SK-N-SH treated with all-trans-retinoic acid at 6 μM for 48 hours (cell line): ENCODE results near the gene SCD5.

Experiments
- ATAC-seq: fragments of 200-7000 bp; cut with Tn5 transposase; 3 replicates; pipeline ENCODE4 v1.9.1; 2020; ENCODE audit warnings: mild to moderate bottlenecking, moderate library complexity
- BACH2 ChIP-seq: fragments of 250-450 bp; sonication (Bioruptor Pico); IDR thresholded peaks from 2 replicates; pipeline ENCODE4 v1.9.0; 2021; ENCODE audit warnings: mild to moderate bottlenecking, borderline replicate concordance
- CSDC2 ChIP-seq: fragments of 250-450 bp; sonication (Bioruptor Pico); IDR thresholded peaks from 2 replicates; pipeline ENCODE4 v1.5.0; 2020; ENCODE audit warnings: mild to moderate bottlenecking, moderate library complexity
- ESRRG ChIP-seq: fragments of 250-450 bp; sonication (Bioruptor Pico); IDR thresholded peaks from 2 replicates; pipeline ENCODE4 v1.6.1; 2021; ENCODE audit warnings: mild to moderate bottlenecking
- GLIS3 ChIP-seq: fragments of 250-450 bp; sonication (Bioruptor Pico); IDR thresholded peaks from 2 replicates; pipeline ENCODE4 v1.5.0; 2020; ENCODE audit warnings: mild to moderate bottlenecking, moderate library complexity
- ISL1 ChIP-seq: fragments of 250-450 bp; sonication (Bioruptor Pico); IDR thresholded peaks from 2 replicates; pipeline ENCODE4 v2.1.2; 2022; ENCODE audit warnings: mild to moderate bottlenecking, moderate library complexity
- OSR1 ChIP-seq: fragments of 250-450 bp; sonication (Bioruptor Pico); IDR thresholded peaks from 2 replicates; pipeline ENCODE4 v1.8.0; 2022; ENCODE audit warnings: moderate library complexity, mild to moderate bottlenecking, inconsistent platforms
- PPARA ChIP-seq: fragments of 250-450 bp; sonication (Bioruptor Pico); IDR thresholded peaks from 2 replicates; pipeline ENCODE4 v1.5.0; 2020; ENCODE audit warnings: mild to moderate bottlenecking, borderline replicate concordance
- RARB ChIP-seq: fragments of 250-450 bp; sonication (Bioruptor Pico); IDR thresholded peaks from 2 replicates; pipeline ENCODE4 v1.8.0; 2021; ENCODE audit warnings: mild to moderate bottlenecking, moderate library complexity
- SNAI2 ChIP-seq: fragments of 250-450 bp; sonication (Bioruptor Pico); IDR thresholded peaks from 2 replicates; pipeline ENCODE4 v1.5.0; 2020; ENCODE audit warnings: mild to moderate bottlenecking, moderate library complexity
- TCF4 ChIP-seq: fragments of 250-450 bp; sonication (Bioruptor Pico); IDR thresholded peaks from 2 replicates; pipeline ENCODE4 v1.8.0; 2021; ENCODE audit warnings: mild to moderate bottlenecking, moderate library complexity, borderline replicate concordance
- TOX ChIP-seq: fragments of 250-450 bp; sonication (Bioruptor Pico); IDR thresholded peaks from 2 replicates; pipeline ENCODE4 v1.8.0; 2021; ENCODE audit warnings: mild to moderate bottlenecking, moderate library complexity, borderline replicate concordance
- ZFP3 ChIP-seq: fragments of 250-450 bp; sonication (Bioruptor Pico); IDR thresholded peaks from 2 replicates; pipeline ENCODE4 v1.5.0; 2020; ENCODE audit warnings: mild to moderate bottlenecking, moderate library complexity
- ZNF565 ChIP-seq: fragments of 450-650 bp; formaldehyde crosslinking; conservative IDR thresholded peaks from 2 replicates; pipeline ENCODE4 v1.5.0; 2020; ENCODE audit warnings: low read depth, mild to moderate bottlenecking, moderate library complexity
- ZNF70 ChIP-seq: fragments of 450-650 bp; formaldehyde crosslinking; IDR thresholded peaks from 2 replicates; pipeline ENCODE4 v1.5.0; 2020; ENCODE audit warnings: mild to moderate bottlenecking, moderate library complexity
- ZNF8 ChIP-seq: fragments of 450-650 bp; formaldehyde crosslinking; IDR thresholded peaks from 2 replicates; pipeline ENCODE4 v1.5.0; 2020; ENCODE audit warnings: mild to moderate bottlenecking, moderate library complexity
- TF ChIP-seq, protein P1 (sequence below): fragments of 250-450 bp; sonication (Bioruptor Pico); IDR thresholded peaks from 2 replicates; pipeline ENCODE4 v1.8.0; 2020; ENCODE audit warnings: mild to moderate bottlenecking, moderate library complexity, borderline replicate concordance
- TF ChIP-seq, protein P2 (sequence below): fragments of 250-450 bp; sonication (Bioruptor Pico); IDR thresholded peaks from 2 replicates; pipeline ENCODE4 v1.5.1; 2021; ENCODE audit warnings: mild to moderate bottlenecking, moderate library complexity
- TF ChIP-seq, protein P3 (sequence below): fragments of 250-450 bp; sonication (Bioruptor Pico); IDR thresholded peaks from 2 replicates; pipeline ENCODE4 v1.5.1; 2020; ENCODE audit warnings: low read depth, mild to moderate bottlenecking, moderate library complexity
- TF ChIP-seq, protein P4 (sequence below): fragments of 250-450 bp; sonication (Bioruptor Pico); IDR thresholded peaks from 2 replicates; pipeline ENCODE4 v1.8.0; 2021; ENCODE audit warnings: low read depth, mild to moderate bottlenecking, moderate library complexity, borderline replicate concordance
- TF ChIP-seq, protein P5 (sequence below): fragments of 250-450 bp; sonication (Bioruptor Pico); IDR thresholded peaks from 2 replicates; pipeline ENCODE4 v1.5.0; 2020; ENCODE audit warnings: mild to moderate bottlenecking, moderate library complexity

The SCD5 gene

DNA sequence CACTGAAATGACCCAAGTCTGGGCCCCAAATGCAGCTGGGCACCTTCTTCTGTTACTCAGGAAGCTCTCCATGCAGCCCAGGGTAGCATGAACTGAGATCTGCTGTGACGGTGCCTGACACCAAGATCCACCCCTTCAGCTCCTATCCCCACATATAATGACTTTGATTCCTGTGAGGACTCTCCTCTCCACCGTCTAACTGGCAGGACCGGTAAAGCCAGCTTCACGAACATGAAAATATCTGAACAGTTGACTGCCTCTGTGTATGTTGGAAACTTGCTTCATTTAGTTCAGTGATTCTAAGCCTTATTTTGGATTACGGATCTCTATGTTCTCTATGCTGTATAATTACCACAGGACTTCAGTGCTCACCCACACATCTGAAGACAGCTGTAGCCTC is 121.3 kb downstream of the SCD5 start:
- ATAC-seq = no peak

DNA sequence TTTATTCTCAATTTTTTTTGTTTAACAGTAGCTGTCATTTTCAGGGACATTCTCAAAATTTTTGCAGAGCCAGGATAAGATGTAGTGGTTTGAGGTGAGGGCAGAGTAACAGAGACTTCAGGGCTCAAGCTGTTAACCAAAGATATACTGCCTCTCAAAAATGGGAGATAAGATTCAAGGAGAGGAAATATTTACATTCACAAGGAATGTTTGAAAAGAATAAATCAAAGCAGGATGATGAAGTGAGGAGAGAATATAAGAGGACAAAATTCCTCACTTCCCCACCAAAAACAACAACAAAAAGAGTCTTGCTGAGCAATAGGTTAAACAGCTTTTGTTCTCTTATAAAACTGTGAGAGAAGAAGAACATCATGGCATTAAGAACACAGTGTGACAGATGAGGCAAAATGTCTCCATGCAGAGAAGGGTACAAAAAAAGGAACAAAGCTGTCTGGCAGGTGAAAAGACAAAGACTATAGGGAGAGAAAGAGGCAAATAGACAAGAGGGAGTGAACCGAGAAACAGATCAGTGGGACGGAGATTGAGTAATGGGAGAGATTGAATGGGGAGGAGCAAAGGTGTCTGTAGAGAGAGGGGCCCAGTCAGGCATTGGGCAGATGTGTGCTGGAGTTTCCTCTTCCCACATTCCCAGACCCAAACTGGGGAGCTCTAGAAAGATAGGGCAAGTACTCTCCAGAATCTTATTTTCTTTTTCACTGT is 130.7 kb downstream of the SCD5 start:
- no peak for ATAC-seq
- TF ChIP-seq ZNF565 (CRISPR knock-in tag) (no peak), ESRRG (CRISPR knock-in tag) (no peak), CSDC2 (CRISPR knock-in tag) (no peak), PPARA (CRISPR knock-in tag) (no peak), GLIS3 (CRISPR knock-in tag) (no peak), SNAI2 (no peak), ZNF8 (CRISPR knock-in tag) (no peak), ZFP3 (CRISPR knock-in tag) (no peak)
- TF ChIP-seq, protein P1, sequence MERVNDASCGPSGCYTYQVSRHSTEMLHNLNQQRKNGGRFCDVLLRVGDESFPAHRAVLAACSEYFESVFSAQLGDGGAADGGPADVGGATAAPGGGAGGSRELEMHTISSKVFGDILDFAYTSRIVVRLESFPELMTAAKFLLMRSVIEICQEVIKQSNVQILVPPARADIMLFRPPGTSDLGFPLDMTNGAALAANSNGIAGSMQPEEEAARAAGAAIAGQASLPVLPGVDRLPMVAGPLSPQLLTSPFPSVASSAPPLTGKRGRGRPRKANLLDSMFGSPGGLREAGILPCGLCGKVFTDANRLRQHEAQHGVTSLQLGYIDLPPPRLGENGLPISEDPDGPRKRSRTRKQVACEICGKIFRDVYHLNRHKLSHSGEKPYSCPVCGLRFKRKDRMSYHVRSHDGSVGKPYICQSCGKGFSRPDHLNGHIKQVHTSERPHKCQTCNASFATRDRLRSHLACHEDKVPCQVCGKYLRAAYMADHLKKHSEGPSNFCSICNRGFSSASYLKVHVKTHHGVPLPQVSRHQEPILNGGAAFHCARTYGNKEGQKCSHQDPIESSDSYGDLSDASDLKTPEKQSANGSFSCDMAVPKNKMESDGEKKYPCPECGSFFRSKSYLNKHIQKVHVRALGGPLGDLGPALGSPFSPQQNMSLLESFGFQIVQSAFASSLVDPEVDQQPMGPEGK (CRISPR knock-in tag) = no peak
- TF ChIP-seq, protein P2, sequence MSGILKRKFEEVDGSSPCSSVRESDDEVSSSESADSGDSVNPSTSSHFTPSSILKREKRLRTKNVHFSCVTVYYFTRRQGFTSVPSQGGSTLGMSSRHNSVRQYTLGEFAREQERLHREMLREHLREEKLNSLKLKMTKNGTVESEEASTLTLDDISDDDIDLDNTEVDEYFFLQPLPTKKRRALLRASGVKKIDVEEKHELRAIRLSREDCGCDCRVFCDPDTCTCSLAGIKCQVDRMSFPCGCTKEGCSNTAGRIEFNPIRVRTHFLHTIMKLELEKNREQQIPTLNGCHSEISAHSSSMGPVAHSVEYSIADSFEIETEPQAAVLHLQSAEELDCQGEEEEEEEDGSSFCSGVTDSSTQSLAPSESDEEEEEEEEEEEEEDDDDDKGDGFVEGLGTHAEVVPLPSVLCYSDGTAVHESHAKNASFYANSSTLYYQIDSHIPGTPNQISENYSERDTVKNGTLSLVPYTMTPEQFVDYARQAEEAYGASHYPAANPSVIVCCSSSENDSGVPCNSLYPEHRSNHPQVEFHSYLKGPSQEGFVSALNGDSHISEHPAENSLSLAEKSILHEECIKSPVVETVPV (CRISPR knock-in tag) = no peak
- TF ChIP-seq, protein P3, sequence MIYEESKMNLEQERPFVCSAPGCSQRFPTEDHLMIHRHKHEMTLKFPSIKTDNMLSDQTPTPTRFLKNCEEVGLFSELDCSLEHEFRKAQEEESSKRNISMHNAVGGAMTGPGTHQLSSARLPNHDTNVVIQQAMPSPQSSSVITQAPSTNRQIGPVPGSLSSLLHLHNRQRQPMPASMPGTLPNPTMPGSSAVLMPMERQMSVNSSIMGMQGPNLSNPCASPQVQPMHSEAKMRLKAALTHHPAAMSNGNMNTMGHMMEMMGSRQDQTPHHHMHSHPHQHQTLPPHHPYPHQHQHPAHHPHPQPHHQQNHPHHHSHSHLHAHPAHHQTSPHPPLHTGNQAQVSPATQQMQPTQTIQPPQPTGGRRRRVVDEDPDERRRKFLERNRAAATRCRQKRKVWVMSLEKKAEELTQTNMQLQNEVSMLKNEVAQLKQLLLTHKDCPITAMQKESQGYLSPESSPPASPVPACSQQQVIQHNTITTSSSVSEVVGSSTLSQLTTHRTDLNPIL (CRISPR knock-in tag) = no peak
- TF ChIP-seq, protein P4, sequence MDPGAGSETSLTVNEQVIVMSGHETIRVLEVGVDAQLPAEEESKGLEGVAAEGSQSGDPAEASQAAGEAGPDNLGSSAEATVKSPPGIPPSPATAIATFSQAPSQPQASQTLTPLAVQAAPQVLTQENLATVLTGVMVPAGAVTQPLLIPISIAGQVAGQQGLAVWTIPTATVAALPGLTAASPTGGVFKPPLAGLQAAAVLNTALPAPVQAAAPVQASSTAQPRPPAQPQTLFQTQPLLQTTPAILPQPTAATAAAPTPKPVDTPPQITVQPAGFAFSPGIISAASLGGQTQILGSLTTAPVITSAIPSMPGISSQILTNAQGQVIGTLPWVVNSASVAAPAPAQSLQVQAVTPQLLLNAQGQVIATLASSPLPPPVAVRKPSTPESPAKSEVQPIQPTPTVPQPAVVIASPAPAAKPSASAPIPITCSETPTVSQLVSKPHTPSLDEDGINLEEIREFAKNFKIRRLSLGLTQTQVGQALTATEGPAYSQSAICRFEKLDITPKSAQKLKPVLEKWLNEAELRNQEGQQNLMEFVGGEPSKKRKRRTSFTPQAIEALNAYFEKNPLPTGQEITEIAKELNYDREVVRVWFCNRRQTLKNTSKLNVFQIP (CRISPR knock-in tag) = no peak
- TF ChIP-seq, all 23 proteins: peak for 0

More for the DNA sequence above, 121.3 kb downstream of the SCD5 start:
- no peak for TF ChIP-seq GLIS3 (CRISPR knock-in tag)
- no peak for TF ChIP-seq ISL1 (CRISPR knock-in tag)
- TF ChIP-seq TCF4 (CRISPR knock-in tag) = no peak
- no peak for TF ChIP-seq TOX (CRISPR knock-in tag)
- TF ChIP-seq ZNF8 (CRISPR knock-in tag) = no peak
- TF ChIP-seq PPARA (CRISPR knock-in tag) = no peak
- TF ChIP-seq, protein P5, sequence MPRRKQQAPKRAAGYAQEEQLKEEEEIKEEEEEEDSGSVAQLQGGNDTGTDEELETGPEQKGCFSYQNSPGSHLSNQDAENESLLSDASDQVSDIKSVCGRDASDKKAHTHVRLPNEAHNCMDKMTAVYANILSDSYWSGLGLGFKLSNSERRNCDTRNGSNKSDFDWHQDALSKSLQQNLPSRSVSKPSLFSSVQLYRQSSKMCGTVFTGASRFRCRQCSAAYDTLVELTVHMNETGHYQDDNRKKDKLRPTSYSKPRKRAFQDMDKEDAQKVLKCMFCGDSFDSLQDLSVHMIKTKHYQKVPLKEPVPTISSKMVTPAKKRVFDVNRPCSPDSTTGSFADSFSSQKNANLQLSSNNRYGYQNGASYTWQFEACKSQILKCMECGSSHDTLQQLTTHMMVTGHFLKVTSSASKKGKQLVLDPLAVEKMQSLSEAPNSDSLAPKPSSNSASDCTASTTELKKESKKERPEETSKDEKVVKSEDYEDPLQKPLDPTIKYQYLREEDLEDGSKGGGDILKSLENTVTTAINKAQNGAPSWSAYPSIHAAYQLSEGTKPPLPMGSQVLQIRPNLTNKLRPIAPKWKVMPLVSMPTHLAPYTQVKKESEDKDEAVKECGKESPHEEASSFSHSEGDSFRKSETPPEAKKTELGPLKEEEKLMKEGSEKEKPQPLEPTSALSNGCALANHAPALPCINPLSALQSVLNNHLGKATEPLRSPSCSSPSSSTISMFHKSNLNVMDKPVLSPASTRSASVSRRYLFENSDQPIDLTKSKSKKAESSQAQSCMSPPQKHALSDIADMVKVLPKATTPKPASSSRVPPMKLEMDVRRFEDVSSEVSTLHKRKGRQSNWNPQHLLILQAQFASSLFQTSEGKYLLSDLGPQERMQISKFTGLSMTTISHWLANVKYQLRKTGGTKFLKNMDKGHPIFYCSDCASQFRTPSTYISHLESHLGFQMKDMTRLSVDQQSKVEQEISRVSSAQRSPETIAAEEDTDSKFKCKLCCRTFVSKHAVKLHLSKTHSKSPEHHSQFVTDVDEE = no peak
- no peak for TF ChIP-seq ZNF70 (CRISPR knock-in tag)

DNA sequence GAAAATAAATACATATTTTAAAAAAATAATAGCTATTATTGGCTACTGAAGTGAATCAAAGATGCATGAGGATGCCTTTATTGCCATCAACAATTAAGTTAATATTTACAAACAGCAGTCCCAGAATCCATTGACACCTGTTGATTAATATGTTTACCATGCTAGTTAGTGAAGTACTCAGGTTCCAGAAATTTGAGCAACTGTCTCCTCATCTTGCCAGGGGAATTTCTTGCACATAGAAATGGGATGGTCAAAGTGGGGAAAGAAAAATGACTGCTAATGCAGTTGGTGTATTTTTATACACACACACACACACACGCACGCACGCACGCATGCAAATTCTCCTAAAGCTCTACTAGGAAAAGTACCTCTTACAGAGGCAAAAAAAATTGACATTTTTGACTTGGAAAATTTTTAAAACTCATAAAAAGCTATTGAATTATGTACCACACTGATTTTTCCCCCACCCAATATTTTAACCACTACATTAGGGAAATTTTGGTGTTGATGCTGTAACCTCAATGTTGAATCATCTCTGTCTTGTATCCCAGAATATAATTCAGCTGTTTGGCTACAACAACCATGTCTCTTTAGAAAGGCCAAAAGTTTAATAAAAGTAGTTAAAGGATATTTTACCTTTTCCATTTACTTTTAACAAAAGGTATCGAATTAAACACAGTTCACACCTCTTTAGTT is 131.5 kb downstream of the SCD5 start:
- no peak for ATAC-seq
- TF ChIP-seq SNAI2 = no peak
- TF ChIP-seq BACH2 (CRISPR knock-in tag) = no peak
- no peak for TF ChIP-seq TCF4 (CRISPR knock-in tag)
- TF ChIP-seq ZNF70 (CRISPR knock-in tag) = no peak
- TF ChIP-seq, protein P2 (CRISPR knock-in tag) = no peak
- TF ChIP-seq, protein P5 = no peak
- TF ChIP-seq CSDC2 (CRISPR knock-in tag) = no peak
- TF ChIP-seq GLIS3 (CRISPR knock-in tag) = no peak
- TF ChIP-seq RARB = no peak
- no peak for TF ChIP-seq ZNF565 (CRISPR knock-in tag)
- no peak for TF ChIP-seq OSR1 (CRISPR knock-in tag)
- TF ChIP-seq, protein P3 (CRISPR knock-in tag) = no peak
